PC-3 (cell line): ENCODE measurements around the gene GGA1.

Source experiments
- CTCF ChIP-seq: fragments of 300-600 bp; sonication (generic); conservative IDR thresholded peaks from 2 replicates; pipeline ENCODE4 v1.5.1; 2017; ENCODE audit warnings: antibody characterized with exemption, low read depth, mild to moderate bottlenecking, low read length
- EZH2 ChIP-seq: fragments of 300-600 bp; sonication (generic); IDR thresholded peaks from one replicate; pipeline ENCODE4 v1.6.1; 2017; ENCODE audit warnings: antibody characterized with exemption, mild to moderate bottlenecking, low read length; ENCODE audit not compliant: unreplicated experiment

- TF ChIP-seq CTCF: no peak
- TF ChIP-seq EZH2: no peak
Observed at GRCh38 chr22:37569921-37570660, 38.5 kb upstream of the GGA1 start.
